DMS79 (cell line): Measurements from ENCODE around the gene TANGO6.
"Not testable (repeated sequence)": the region's sequence is repeated elsewhere in the genome, so short reads cannot be mapped to it uniquely, and the experiment has no call there.

Experiments
- DNase-seq: peaks from one replicate; lab custom pipeline; 2025; lab: John Stamatoyannopoulos, UW

Gene TANGO6

GRCh38 chr16:69057400-69058378 lies 214.4 kb downstream of the TANGO6 start:
- no peak for DNase-seq

GRCh38 chr16:69063491-69063890 lies 220.2 kb downstream of the TANGO6 start:
- not testable (repeated sequence) for DNase-seq

- DNase-seq = no peak
Measured at GRCh38 chr16:69064124-69064763, 220.9 kb downstream of the TANGO6 start.

- no peak for DNase-seq
Measured at GRCh38 chr16:69064764-69065313, 221.5 kb downstream of the TANGO6 start.

GRCh38 chr16:69069504-69069903 lies 226.2 kb downstream of the TANGO6 start:
- no peak for DNase-seq

GRCh38 chr16:69071036-69071435 lies 227.7 kb downstream of the TANGO6 start:
- DNase-seq = no peak

- no peak for DNase-seq
Measured at GRCh38 chr16:69072640-69072974, 229.3 kb downstream of the TANGO6 start.

- no peak for DNase-seq
Measured at GRCh38 chr16:69073181-69073702, 229.9 kb downstream of the TANGO6 start.

- DNase-seq = no peak
Measured at GRCh38 chr16:69077251-69077650, 233.9 kb downstream of the TANGO6 start.

- no peak for DNase-seq
Measured at GRCh38 chr16:69078073-69078472, 234.7 kb downstream of the TANGO6 start.

- DNase-seq = no peak
Measured at GRCh38 chr16:69079697-69080096, 236.4 kb downstream of the TANGO6 start.

- DNase-seq = no peak
Measured at GRCh38 chr16:69083306-69083941, 240.1 kb downstream of the TANGO6 start.

- no peak for DNase-seq
Measured at GRCh38 chr16:69084289-69084688, 241.0 kb downstream of the TANGO6 start.

- DNase-seq = no peak
Measured at GRCh38 chr16:69085032-69085695, 241.8 kb downstream of the TANGO6 start.

GRCh38 chr16:69087161-69087581 lies 243.8 kb downstream of the TANGO6 start:
- no peak for DNase-seq

GRCh38 chr16:69088684-69089083 lies 245.4 kb downstream of the TANGO6 start:
- DNase-seq = no peak

- DNase-seq = peak; percentile 61
Measured at GRCh38 chr16:69089091-69089910, 246.0 kb downstream of the TANGO6 start.

GRCh38 chr16:69093974-69094373 lies 250.6 kb downstream of the TANGO6 start:
- DNase-seq = peak; percentile 39

- DNase-seq = no peak
Measured at GRCh38 chr16:69094501-69094900, 251.2 kb downstream of the TANGO6 start.

GRCh38 chr16:69095193-69095592 lies 251.9 kb downstream of the TANGO6 start:
- peak; percentile 70 for DNase-seq
